Measurements from ENCODE around the gene HSF2. TPM values are rescaled to one million over a fixed set of nuclear protein-coding genes. Genes with fewer than 3 reads are reported as not detected.

HSF2 gene
- total and polyA plus RNA-seq, 2 donors (not counting 1 experiment from before 2014, with no cell fraction given): 30.0 to 31.5 TPM

DNA sequence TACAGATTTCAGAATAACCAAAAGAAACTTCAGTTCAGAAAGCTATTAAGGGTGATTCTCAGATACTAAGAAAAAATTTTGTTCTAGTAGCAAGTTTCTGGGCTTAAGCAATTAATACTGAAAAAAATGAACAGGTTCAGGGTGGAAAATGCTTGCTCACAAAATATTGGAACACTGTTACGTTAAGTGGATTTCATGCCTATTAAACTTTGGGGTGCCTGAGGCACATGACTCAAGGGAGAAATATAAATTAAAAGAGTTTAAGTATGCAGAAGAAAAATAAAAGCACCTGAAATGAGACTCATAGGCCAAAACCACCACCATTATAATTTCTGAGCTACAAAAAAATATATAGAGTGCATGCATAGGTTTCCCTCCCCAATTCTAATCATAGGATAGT is 32.3 kb upstream of the HSF2 start:
- H3K9ac ChIP-seq (ENCODE audit: insufficient read depth, low read length): no peak overlapping the region
- no peak overlapping the region for H3K4me3 ChIP-seq (replicated peaks in 1 of 4; ENCODE audit: control extremely low read depth in 1 of 4, insufficient read depth in 1 of 4, low read depth in 3 of 4, low read length in 4 of 4)
- no peaks in the 10 kb centered on the region for H3K36me3 ChIP-seq (ENCODE audit: control insufficient read depth, insufficient read depth, low read length)
- no peaks in the 10 kb centered on the region for H3K9me3 ChIP-seq (ENCODE audit: control insufficient read depth, insufficient read depth, low read depth, low read length)
- H2AFZ ChIP-seq (ENCODE audit: low read length): no peak overlapping the region
- no peak overlapping the region for H3K4me2 ChIP-seq (ENCODE audit: extremely low read depth, insufficient read depth, low read length)
- no peak for DNase-seq (ENCODE audit: low read depth in 2 of 2)
- H3K79me2 ChIP-seq (ENCODE audit: control insufficient read depth, insufficient read depth, low read length): no peaks in the 10 kb centered on the region
- no peaks in the 10 kb centered on the region for H3K27me3 ChIP-seq (ENCODE audit: control insufficient read depth, insufficient read depth, low read length)
- no peaks in the 10 kb centered on the region for H3K4me1 ChIP-seq (ENCODE audit: control insufficient read depth, extremely low read depth, insufficient read depth, low read length)
- TF ChIP-seq CTCF (conservative IDR thresholded peaks at IDR 0.05 in 1 of 2, IDR thresholded peaks at IDR 0.05 in 1 of 2; ENCODE audit: low read depth in 1 of 2, low read length in 2 of 2) (no peak), EZH2 (IDR thresholded peaks at IDR 0.05; ENCODE audit: low read length, missing control alignments) (no peak)
- H3K27ac ChIP-seq (ENCODE audit: insufficient read depth, low read length): no peak overlapping the region
- no peaks in the 10 kb centered on the region for H4K20me1 ChIP-seq (ENCODE audit: control insufficient read depth, extremely low read depth, insufficient read depth, low read length)

- Histone ChIP-seq H3K27ac (ENCODE audit: insufficient read depth, low read length) (no peak overlapping the region), H4K20me1 (ENCODE audit: control insufficient read depth, extremely low read depth, insufficient read depth, low read length) (no peaks in the 10 kb centered on the region), H2AFZ (ENCODE audit: low read length) (no peak overlapping the region), H3K79me2 (ENCODE audit: control insufficient read depth, insufficient read depth, low read length) (no peaks in the 10 kb centered on the region), H3K9me3 (ENCODE audit: control insufficient read depth, insufficient read depth, low read depth, low read length) (no peaks in the 10 kb centered on the region), H3K4me1 (ENCODE audit: control insufficient read depth, extremely low read depth, insufficient read depth, low read length) (no peaks in the 10 kb centered on the region), H3K9ac (ENCODE audit: insufficient read depth, low read length) (no peak overlapping the region), H3K4me3 (replicated peaks in 1 of 4; ENCODE audit: control extremely low read depth in 1 of 4, insufficient read depth in 1 of 4, low read depth in 3 of 4, low read length in 4 of 4) (no peak overlapping the region), H3K27me3 (ENCODE audit: control insufficient read depth, insufficient read depth, low read length) (no peaks in the 10 kb centered on the region), H3K4me2 (ENCODE audit: extremely low read depth, insufficient read depth, low read length) (no peak overlapping the region), H3K36me3 (ENCODE audit: control insufficient read depth, insufficient read depth, low read length) (no peaks in the 10 kb centered on the region)
- no peak for DNase-seq (ENCODE audit: low read depth in 2 of 2)
- TF ChIP-seq EZH2 (IDR thresholded peaks at IDR 0.05; ENCODE audit: low read length, missing control alignments) (no peak), CTCF (conservative IDR thresholded peaks at IDR 0.05 in 1 of 2, IDR thresholded peaks at IDR 0.05 in 1 of 2; ENCODE audit: low read depth in 1 of 2, low read length in 2 of 2) (no peak)
Observed at GRCh38 chr6:122369536-122369935, 29.9 kb upstream of the HSF2 start.

GRCh38 chr6:122372647-122373046 is 26.8 kb upstream of the HSF2 start:
- TF ChIP-seq EZH2 (IDR thresholded peaks at IDR 0.05; ENCODE audit: low read length, missing control alignments): no peak
- TF ChIP-seq CTCF (conservative IDR thresholded peaks at IDR 0.05 in 1 of 2, IDR thresholded peaks at IDR 0.05 in 1 of 2; ENCODE audit: low read depth in 1 of 2, low read length in 2 of 2): peak in 1 of 2 donors; percentile 34
- H3K4me1 ChIP-seq (ENCODE audit: control insufficient read depth, extremely low read depth, insufficient read depth, low read length): no peaks in the 10 kb centered on the region
- no peaks in the 10 kb centered on the region for H3K36me3 ChIP-seq (ENCODE audit: control insufficient read depth, insufficient read depth, low read length)
- no peak overlapping the region for H3K9ac ChIP-seq (ENCODE audit: insufficient read depth, low read length)
- peak in 1 of 2 donors; percentile 27 for DNase-seq (ENCODE audit: low read depth in 2 of 2)
- H2AFZ ChIP-seq (ENCODE audit: low read length): no peak overlapping the region
- no peaks in the 10 kb centered on the region for H4K20me1 ChIP-seq (ENCODE audit: control insufficient read depth, extremely low read depth, insufficient read depth, low read length)
- no peak overlapping the region for H3K4me3 ChIP-seq (replicated peaks in 1 of 4; ENCODE audit: control extremely low read depth in 1 of 4, insufficient read depth in 1 of 4, low read depth in 3 of 4, low read length in 4 of 4)
- H3K4me2 ChIP-seq (ENCODE audit: extremely low read depth, insufficient read depth, low read length): no peak overlapping the region
- no peak overlapping the region for H3K27ac ChIP-seq (ENCODE audit: insufficient read depth, low read length)
- no peaks in the 10 kb centered on the region for H3K79me2 ChIP-seq (ENCODE audit: control insufficient read depth, insufficient read depth, low read length)
- H3K27me3 ChIP-seq (ENCODE audit: control insufficient read depth, insufficient read depth, low read length): no peaks in the 10 kb centered on the region
- H3K9me3 ChIP-seq (ENCODE audit: control insufficient read depth, insufficient read depth, low read depth, low read length): no peaks in the 10 kb centered on the region

Data from fibroblast of lung (primary cell).